A673 (cell line): Measurements from ENCODE around the gene HEATR9. TPM values are rescaled to one million over a fixed set of nuclear protein-coding genes. Genes with fewer than 3 reads are reported as not detected.

Experiments
- BruUV-seq: library from RNA; stranded (reverse); fragments of 400-500 nt; replicated peaks from 2 replicates; lab custom pipeline; 2021; lab: Mats Ljungman, UMichigan
- CTCF ChIA-PET: fragments of 300-600 bp; sonication (Branson Sonifier 250); formaldehyde crosslinking; loops from one replicate; lab custom pipeline; 2022; ENCODE audit warnings: antibody characterized with exemption; lab: Charles Lee
- POLR2A ChIA-PET: fragments of 300-600 bp; sonication (Branson Sonifier 250); formaldehyde crosslinking; loops from one replicate; lab custom pipeline; 2022; ENCODE audit warnings: antibody characterized with exemption; ENCODE audit not compliant: low non-redundant PET; lab: Charles Lee
- DNase-seq: peaks from one replicate; pipeline ENCODE4 v3.0.0-alpha.2; 2015; ENCODE audit warnings: low spot score
- H3K27ac ChIP-seq: fragments of 200-600 bp; sonication (generic); 2 replicates; pipeline ENCODE4 v1.5.1; 2016; ENCODE audit warnings: mixed run types, low read depth, mild to moderate bottlenecking, mixed read lengths, antibody characterized with exemption, low read length; ENCODE audit not compliant: poor library complexity, severe bottlenecking
- H3K27me3 ChIP-seq: fragments of 200-600 bp; sonication (generic); replicated peaks from 2 replicates; pipeline ENCODE4 v1.6.1; 2017; ENCODE audit warnings: mixed run types, low read depth, mild to moderate bottlenecking, mixed read lengths, antibody characterized with exemption, low read length; ENCODE audit not compliant: insufficient read depth, poor library complexity
- H3K36me3 ChIP-seq: fragments of 200-600 bp; sonication (generic); 2 replicates; pipeline ENCODE4 v1.6.1; 2016; ENCODE audit warnings: mixed run types, mild to moderate bottlenecking, mixed read lengths, antibody characterized with exemption, low read length; ENCODE audit not compliant: insufficient read depth, poor library complexity, severe bottlenecking
- H3K4me1 ChIP-seq: fragments of 200-600 bp; sonication (generic); 2 replicates; pipeline ENCODE4 v1.6.1; 2017; ENCODE audit warnings: mixed run types, mild to moderate bottlenecking, mixed read lengths, antibody characterized with exemption, low read length; ENCODE audit not compliant: insufficient read depth, poor library complexity, severe bottlenecking
- H3K4me3 ChIP-seq: fragments of 200-600 bp; sonication (generic); 2 replicates; pipeline ENCODE4 v1.5.1; 2016; ENCODE audit warnings: low read depth, mixed run types, mild to moderate bottlenecking, mixed read lengths, low read length; ENCODE audit not compliant: poor library complexity, severe bottlenecking
- H3K9me3 ChIP-seq: fragments of 200-600 bp; sonication (generic); 2 replicates; pipeline ENCODE4 v1.6.1; 2016; ENCODE audit warnings: mixed run types, low read depth, mild to moderate bottlenecking, mixed read lengths, antibody characterized with exemption, low read length; ENCODE audit not compliant: poor library complexity, severe bottlenecking
- CTCF ChIP-seq: fragments of 300-800, 200-600 bp; sonication (generic); conservative IDR thresholded peaks from 2 replicates; pipeline ENCODE4 v1.5.1; 2017; ENCODE audit warnings: low read depth, mild to moderate bottlenecking, antibody characterized with exemption, low read length, moderate library complexity, mixed read lengths
- EZH2 ChIP-seq: fragments of 200-600 bp; sonication (generic); IDR thresholded peaks from 2 replicates; pipeline ENCODE4 v1.6.1; 2017; ENCODE audit warnings: borderline replicate concordance, low read depth, mild to moderate bottlenecking, mixed read lengths, antibody characterized with exemption, low read length; ENCODE audit not compliant: poor library complexity, severe bottlenecking
- intact Hi-C: fragments of 100-400 bp; cut with micrococcal nuclease; formaldehyde crosslinking; loops from one replicate; pipeline ENCODE4 v1.10.0; 2022; ENCODE audit not compliant: unreplicated experiment
- total RNA-seq: library from RNA; stranded (reverse); gene quantifications from 2 replicates; pipeline ENCODE4 v1.2.3, GENCODE V29; 2021

The HEATR9 gene
- total RNA-seq, 1 experiment from 2014 or later = not detected

GRCh38 chr17:35914354-35914753 is 45.7 kb upstream of the HEATR9 start:
- POLR2A ChIA-PET = no interaction called here
- TF ChIP-seq EZH2 (no peak), CTCF (no peak)
- DNase-seq = no peak

GRCh38 chr17:35913609-35914008 is 44.9 kb upstream of the HEATR9 start:
- H3K36me3 ChIP-seq = no peaks in the 10 kb centered on the region
- no peak overlapping the region for H3K27ac ChIP-seq
- H3K27me3 ChIP-seq = no peaks in the 10 kb centered on the region
- CTCF ChIA-PET = no interaction called here
- no peaks in the 10 kb centered on the region for H3K4me1 ChIP-seq
- BruUV-seq = no TSS peak
- POLR2A ChIA-PET = no interaction called here
- H3K4me3 ChIP-seq = no peak overlapping the region
- no peak for DNase-seq
- TF ChIP-seq EZH2 (no peak), CTCF (no peak)
- no peaks in the 10 kb centered on the region for H3K9me3 ChIP-seq
- intact Hi-C loops = no loop called here

More at GRCh38 chr17:35914354-35914753, 45.7 kb upstream of the HEATR9 start:
- no peaks in the 10 kb centered on the region for H3K4me1 ChIP-seq
- no peaks in the 10 kb centered on the region for H3K27me3 ChIP-seq
- CTCF ChIA-PET = no interaction called here
- intact Hi-C loops = no loop called here
- H3K9me3 ChIP-seq = no peaks in the 10 kb centered on the region
- H3K27ac ChIP-seq = no peak overlapping the region
- H3K36me3 ChIP-seq = no peaks in the 10 kb centered on the region
- no TSS peak for BruUV-seq
- H3K4me3 ChIP-seq = no peak overlapping the region

- CTCF ChIA-PET = no interaction called here
- no peaks in the 10 kb centered on the region for H3K4me1 ChIP-seq
- H3K4me3 ChIP-seq = no peak overlapping the region
- no peaks in the 10 kb centered on the region for H3K27me3 ChIP-seq
- no peak overlapping the region for H3K27ac ChIP-seq
- TF ChIP-seq EZH2 (no peak), CTCF (no peak)
- POLR2A ChIA-PET = no interaction called here
- BruUV-seq = no TSS peak
- DNase-seq = no peak
- intact Hi-C loops = no loop called here
- no peaks in the 10 kb centered on the region for H3K9me3 ChIP-seq
- no peaks in the 10 kb centered on the region for H3K36me3 ChIP-seq
Observed at GRCh38 chr17:35912942-35913341, 44.3 kb upstream of the HEATR9 start.
